Left cardiac atrium (tissue), 4 donors: ENCODE data around the gene ARHGAP22. TPM values are rescaled to one million over a fixed set of nuclear protein-coding genes. Genes with fewer than 3 reads are reported as not detected.

Experiments
- ATAC-seq, 2 donors: fragments of 200-7000 bp; cut with Tn5 transposase; one replicate each; pipeline ENCODE4 v1.9.1; 2020; ENCODE audit warnings: mild to moderate bottlenecking in 2 of 2, moderate library complexity in 2 of 2
- DNase-seq: peaks from one replicate; pipeline ENCODE4 v3.0.0-alpha.2; 2020
- intact Hi-C, 2 donors: fragments of 100-400 bp; cut with DNase I; formaldehyde crosslinking; loops; one replicate each; pipeline versions ENCODE4 v1.14.1 to v1.15.1; 2022 to 2023
- total RNA-seq, 2 donors: library from RNA; stranded (reverse); fragmentation: NEBNext Ultra II Directional; extraction: Animal tissue kit (Norgen Biotek cat#: 25700); gene quantifications; one replicate each; pipeline ENCODE4 v1.2.1, GENCODE V29; 2021
- donor health status: DM: no; HTN: yes; CAD: no.
- donor health status: DM: no; HTN: yes; CAD: no; lungs with severe emphysema.
- donor health status: DM: yes; HTN: yes; CAD: no.
- donor health status: Dilated cardiomyopathy.

The ARHGAP22 gene
- total RNA-seq, 2 donors from 2014 or later: 4.7 to 6.0 TPM

DNA sequence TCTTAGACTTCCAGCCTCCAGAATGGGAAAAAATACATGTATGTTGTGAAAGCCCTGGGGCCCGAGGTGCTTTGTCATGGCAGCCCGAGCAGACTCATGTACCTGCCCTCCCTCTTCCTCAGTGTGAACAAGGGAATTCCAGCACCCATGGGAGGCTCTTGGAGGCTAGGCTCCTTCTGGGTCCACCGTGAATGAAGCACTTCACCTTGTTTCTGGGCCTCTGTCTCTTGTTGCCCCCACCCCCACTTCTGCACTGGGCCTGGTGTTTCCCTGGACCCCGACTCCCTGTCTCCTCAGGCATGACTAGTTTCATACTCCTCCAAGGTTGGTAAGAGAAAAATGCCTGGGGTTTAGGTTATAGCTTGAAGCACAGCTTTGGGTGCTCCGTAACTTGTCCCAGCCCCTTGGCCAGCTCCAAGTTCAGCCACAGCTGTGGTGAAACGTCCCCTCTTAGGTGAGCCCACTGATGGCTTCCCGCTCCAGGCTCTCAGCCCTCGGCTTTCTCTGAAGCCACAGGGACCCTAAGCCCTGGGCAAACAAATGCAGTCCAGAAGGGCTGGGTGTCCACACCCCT lies 30.2 kb upstream of the ARHGAP22 start:
- ATAC-seq: peak; percentile 9 to 32
- DNase-seq: no peak
- intact Hi-C loops: no loop called here

DNA sequence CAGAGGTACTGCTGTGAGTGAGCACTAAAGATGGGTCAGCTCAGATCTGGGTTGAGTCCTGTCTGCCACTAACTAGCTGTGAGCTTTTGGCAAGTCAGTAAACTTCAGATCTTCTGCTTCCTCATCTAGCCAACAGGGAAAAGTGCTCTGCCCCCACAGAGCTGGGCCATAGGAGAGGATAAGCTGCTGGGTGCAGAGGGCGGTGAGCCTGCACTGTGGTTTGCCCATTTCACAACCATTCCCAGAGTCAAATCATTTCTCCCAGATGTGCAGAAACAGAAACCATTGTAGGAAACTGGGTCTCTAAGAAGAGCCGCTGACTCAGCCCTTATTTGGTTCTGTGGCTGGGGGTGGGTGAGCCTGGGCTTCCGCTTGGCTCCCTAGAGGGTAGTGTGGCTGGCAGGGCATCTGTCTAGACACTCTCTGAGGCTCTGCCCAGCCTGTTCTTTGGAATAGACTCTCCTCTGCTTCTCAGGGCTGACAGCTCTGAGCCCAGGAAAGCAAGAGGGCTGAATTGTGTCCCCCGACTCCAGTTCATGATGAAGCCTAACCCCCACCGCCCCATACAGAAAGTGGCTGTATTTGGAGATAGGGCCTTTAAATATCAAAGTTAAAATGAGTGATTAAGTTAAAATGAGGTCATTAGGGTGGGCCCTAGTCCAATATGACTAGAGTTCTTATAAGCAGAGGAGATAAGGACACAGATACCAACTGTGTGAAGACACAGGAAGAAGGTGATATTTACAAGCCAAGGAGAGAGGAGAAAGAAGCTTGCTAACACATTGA lies 29.5 kb upstream of the ARHGAP22 start:
- ATAC-seq (peak; percentile 94 to 95), DNase-seq (peak; percentile 64)

DNA sequence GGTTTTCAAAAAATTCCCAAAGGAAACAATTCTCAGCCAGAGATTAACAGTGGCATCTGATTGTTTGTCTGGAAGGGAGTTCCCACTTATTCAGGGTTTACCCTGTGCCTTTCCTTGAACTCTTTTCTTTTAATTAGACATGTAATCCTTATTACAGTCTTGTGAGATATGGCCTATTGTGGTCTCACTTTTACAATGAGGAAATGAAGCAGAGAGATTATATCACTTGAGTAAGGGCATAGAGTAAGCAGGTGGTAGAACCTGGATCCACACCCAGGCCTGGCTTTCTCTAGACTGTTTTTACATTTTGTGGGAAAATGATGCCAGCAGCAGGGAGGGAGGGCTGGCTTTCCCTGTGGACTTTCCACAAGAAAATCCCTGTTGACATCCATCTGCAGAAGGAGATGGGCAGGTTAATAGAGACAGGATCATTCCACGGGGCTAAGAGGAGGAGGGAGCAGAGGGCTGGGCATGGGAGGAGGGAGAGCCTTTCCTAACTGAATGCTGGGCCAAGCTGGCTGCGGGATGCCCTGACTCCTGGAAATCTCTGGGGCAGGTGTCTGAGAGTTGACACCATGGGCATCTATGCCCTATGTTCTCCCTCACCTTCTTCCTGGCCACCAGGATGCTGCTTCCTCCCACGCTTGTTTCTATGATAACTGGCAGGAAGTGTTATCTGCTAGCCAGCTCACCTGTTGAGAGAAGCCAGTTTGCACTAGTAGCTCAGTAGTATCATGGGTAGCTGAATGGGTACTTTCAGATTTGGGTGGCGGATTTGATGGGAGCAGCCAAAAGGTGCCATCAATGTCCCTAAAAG lies 28.7 kb upstream of the ARHGAP22 start:
- intact Hi-C loops: no loop called here
- no peak for ATAC-seq
- no peak for DNase-seq

More for the DNA sequence above, 29.5 kb upstream of the ARHGAP22 start:
- intact Hi-C loops: no loop called here

DNA sequence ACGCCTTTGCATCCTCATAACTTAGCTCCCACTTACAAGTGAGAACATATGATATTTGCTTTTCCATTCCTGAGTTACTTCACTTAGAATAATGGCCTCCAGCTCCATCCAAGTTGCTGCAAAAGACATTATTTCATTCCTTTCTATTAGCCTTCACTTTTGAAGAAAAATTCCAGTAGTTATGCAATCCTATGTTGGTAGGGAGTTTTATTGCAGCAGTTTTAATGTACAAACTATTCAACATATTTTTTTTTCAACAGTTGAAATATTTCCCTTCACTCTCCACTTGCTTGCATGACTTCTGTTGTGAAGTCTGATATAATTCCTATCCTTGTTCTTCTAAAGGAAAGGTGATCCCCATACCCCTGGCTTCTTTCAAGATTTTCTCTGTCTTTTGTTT lies 27.3 kb upstream of the ARHGAP22 start:
- intact Hi-C loops: no loop called here
- ATAC-seq (no peak), DNase-seq (no peak)

- ATAC-seq: no peak
- intact Hi-C loops: no loop called here
These were observed 23.2 kb upstream of the ARHGAP22 start for GRCh38 chr10:48627984-48628609.

DNA sequence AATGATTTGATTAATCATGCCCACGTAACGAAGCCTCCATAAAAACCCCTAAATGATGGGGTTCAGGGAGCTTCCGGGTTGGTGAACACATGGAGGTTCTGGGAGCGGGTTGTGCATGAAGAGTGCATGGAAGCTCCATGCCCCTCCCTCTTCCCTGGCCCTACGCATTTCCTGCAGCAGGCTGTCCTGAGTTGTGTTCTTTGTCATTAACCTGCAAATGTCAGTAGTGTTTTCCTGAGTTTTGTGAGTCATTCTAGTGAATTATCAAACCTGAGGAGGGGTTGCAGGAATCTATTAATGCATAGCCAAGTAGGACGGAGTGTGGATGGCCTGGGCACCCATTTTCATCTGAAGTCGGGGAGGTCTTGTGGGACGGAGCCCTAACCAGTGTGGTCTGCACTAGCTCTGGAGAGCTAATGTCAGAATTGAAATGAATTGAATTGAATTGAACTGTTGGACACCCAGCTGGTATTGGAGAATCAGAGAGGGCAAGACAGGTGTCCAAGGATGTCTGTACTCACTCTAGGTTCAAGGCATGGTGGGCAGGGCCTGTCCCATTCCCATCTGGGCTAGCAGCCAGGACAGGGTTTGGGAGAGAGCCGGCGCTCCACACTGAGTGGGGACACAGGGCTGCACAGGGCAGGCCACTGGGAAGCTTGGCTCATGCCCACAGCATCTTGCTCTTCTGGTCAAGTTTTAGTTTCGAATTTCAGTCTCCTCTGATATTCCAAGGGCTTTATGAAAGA lies 22.3 kb upstream of the ARHGAP22 start:
- intact Hi-C loops: no loop called here
- DNase-seq: no peak
- no peak for ATAC-seq

More at GRCh38 chr10:48627984-48628609, 23.2 kb upstream of the ARHGAP22 start:
- no peak for DNase-seq

DNA sequence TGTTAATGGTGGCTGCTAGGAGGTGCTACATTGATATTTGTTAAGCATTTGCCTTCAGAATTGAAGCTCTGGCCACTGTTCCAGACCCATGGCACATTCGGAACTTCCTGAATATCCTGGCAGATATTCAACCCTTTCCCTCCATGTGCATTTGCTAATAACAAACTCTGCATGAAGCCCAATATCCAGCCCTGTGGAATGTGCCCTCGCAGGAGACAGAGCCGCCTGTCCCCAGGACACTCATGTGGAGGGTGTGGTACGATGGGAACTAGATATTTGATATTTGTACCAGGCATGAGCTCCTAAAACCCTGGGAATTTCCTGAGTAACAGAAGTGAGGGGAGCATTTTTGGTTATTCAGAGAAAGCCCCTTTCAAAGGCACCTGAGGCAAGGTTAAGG lies 21.6 kb upstream of the ARHGAP22 start:
- ATAC-seq: no peak
- no peak for DNase-seq
- intact Hi-C loops: no loop called here

DNA sequence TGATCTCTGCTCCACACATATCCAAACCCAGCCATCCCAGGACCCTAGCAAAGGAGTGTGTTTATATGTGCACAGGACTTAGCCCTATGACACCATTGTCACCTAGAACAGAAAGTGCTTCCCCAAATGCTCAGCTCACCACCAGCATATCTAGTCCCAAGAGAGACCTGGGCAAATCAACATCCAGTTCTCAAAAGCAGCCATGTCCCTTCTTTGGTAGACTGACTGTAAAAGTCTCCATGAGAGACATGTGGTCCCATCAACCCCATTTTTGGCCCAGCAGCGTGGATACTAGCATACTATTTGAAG lies 20.9 kb upstream of the ARHGAP22 start:
- no peak for ATAC-seq
- intact Hi-C loops: no loop called here
- DNase-seq: no peak

DNA sequence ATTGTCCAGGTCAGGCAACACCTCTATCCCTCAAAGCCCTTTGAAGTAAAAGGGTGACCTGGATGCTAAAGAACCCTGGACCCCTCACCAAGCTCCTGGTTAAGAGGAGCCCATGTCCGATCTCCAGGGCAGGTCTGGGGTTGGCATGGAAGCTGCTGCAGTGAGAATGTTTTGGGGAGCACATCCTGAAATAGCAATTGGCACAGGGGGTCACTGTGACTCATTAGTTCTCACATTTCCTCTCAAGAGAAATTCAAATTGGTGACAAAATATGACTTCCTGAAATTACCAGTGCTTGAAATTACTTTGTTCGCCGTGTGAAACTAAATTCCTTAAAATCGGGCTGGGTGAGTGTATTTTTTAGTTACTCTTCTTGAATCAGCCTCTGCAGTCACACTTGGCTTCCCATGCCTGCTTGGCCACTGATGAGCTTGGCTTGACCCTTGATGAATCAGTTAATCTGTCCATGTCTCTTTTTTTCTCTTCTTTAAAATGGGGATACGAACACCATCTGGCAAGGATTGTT lies 18.8 kb upstream of the ARHGAP22 start:
- DNase-seq (no peak), ATAC-seq (peak in 1 of 2 donors; percentile 23)
- intact Hi-C loops: no loop called here

DNA sequence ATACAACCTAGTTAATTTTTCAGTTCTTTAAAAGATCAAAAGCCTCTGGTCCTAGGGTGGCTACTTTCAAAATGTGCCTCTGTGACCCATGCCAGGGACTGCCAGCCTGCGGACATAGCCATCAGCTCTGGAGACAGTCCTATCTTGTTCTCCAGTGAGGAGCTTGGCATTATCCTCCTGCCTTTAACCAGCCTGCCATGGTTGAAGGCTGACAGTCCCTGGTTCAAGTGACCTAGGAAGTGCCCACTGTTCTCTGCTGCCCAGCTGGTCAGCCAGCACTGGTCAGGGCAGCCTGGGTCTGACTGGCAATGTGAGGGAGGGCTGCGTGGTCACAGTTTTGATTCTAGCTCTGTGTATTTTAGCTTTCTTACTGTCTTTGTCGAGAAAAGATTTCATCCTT lies 18.1 kb upstream of the ARHGAP22 start:
- ATAC-seq (peak in 1 of 2 donors; percentile 37), DNase-seq (no peak)
- intact Hi-C loops: no loop called here

DNA sequence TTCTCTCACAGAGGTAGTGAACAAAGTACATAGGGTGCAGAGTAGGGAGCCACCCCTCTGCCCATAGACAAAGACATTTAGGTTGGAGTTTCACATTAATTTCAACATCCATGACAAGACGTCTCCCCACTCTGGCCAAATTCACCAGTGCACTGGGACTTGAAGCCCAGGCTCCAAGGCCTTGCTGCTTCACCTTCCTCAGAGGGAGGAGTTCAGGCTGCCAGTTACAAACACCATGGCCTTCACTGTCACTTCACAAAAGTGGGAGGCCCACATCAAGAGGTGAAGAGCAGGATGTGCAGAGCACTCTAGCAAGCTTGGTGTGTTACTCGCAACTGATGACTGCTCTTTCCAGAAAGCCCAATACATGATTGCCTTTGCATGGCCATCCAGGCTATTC lies 15.8 kb upstream of the ARHGAP22 start:
- intact Hi-C loops: no loop called here
- ATAC-seq: no peak
- DNase-seq: no peak

- ATAC-seq (no peak), DNase-seq (no peak)
- intact Hi-C loops: no loop called here
These were observed 11.6 kb upstream of the ARHGAP22 start for GRCh38 chr10:48616436-48616835.

DNA sequence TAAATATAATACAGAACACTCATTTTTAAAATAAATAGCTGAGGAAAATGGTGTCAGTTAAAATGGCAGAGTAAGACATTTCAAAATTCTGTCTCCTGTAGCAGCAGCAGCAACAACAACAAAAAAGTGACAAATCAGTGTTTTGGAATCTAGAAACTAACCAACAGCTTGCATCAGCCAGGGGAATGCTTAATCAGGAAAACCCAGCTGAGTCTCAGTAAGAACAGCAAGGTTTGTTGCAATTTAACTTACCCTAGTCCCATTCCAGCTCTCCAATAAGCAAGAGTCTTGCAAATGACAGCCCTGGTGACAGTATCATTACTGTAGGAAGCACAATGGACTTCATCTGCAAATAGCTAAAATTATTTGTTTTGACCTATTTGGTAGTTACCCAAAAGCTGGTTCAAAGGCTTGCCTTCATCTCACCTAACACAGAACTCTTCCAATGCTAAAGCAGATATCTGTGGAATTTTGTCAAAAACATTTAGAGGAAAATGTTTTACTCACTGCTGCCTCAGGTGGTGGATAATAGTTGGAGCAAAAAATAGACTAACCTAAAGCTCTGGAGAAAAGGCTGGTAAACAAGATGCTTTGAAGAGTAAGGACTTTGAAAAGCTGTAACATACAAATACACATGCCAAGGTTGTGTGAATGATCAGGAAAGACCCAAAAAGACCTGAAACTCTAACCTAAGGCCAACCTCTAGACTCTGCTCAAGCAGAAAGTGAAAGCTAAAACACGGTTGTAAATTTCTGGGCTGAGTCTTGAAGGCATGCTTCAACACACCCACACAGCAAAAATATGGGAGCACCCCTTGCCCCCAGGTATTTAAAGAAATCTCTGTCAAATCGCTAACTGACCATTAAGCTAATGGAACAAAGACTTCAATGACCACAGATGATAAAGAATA lies 9.9 kb upstream of the ARHGAP22 start:
- intact Hi-C loops: no loop called here
- DNase-seq (no peak), ATAC-seq (peak in 1 of 2 donors; percentile 22)

- DNase-seq (no peak), ATAC-seq (no peak)
- intact Hi-C loops: no loop called here
These were observed 8.1 kb upstream of the ARHGAP22 start for GRCh38 chr10:48613016-48613415.

GRCh38 chr10:48612236-48612943 lies 7.5 kb upstream of the ARHGAP22 start:
- DNase-seq: no peak
- peak in 1 of 2 donors; percentile 44 for ATAC-seq
- intact Hi-C loops: no loop called here

DNA sequence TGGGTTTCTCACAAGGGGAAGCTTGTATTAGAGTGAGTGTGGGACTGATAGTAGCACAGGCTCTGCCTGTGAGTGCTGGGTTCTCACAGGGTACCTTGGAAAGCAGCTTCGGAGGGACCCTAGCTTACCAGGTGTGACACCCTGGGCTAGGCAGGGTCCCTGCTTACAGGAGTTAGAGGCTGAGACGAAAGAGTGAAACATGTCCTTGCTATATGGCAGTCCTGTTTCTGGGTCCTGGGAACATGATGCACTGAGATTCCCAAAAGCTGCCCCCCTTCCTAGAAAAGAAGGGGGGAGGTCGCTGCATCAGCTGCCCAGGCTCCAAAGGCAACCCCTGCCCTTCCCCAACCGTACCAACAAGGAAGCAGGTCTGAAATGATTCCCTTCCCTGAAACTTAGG lies 6.3 kb upstream of the ARHGAP22 start:
- intact Hi-C loops: no loop called here
- DNase-seq: no peak
- ATAC-seq: no peak

- intact Hi-C loops: no loop called here
- no peak for ATAC-seq
- no peak for DNase-seq
These were observed 5.8 kb upstream of the ARHGAP22 start for GRCh38 chr10:48610585-48611093.
